Activated CD8-positive, alpha-beta memory T cell treated with anti-CD3 and anti-CD28 coated beads for 4 hours (primary cell): ENCODE results near the gene TRIM56.
"Not testable (repeated sequence)": the region's sequence is repeated elsewhere in the genome, so short reads cannot be mapped to it uniquely, and the experiment has no call there.

Source experiments
- DNase-seq, 2 donors: peaks; one replicate each; pipeline ENCODE4 v3.0.0-alpha.2; 2020; ENCODE audit warnings: low read depth in 2 of 2

The TRIM56 gene

DNA sequence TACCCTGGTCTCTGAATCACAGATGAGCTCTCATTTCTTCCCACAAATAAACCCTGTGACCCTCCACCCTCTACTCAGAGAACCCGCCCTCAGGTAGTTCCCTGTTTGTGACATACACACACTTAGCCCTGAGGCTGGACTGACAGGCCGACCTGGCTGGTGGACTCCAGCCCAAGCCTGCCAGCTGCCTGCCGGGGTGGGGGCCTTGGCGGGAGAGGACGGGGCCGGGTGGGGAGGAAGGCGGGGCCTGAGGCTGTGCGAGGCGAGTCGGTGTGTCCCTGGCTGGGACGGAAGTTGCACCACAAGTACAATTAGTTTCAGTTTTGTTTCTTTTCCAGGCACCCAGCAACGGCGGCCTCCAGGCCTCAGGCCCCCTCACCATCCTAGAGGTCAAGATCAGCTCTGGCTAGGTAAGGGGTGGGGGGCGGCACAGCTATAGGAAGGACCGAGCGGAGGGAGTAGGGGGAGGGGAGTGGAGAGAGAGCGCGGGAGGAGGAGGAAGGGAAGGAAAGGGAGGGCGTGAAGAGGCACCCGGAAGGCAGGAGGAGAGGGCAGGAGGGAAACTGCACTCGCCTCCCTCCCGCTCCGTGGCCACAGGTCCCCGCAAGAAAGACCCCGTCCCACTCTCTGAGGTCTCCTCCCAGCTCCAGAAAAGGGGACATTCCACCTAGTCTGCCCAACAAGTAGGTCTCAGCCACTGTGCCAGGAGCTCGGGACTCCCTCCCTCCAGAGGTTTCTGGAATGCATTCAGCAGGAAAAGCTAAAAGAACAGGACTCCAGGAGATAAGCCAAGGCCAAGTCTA is at the start of gene TRIM56:
Gene TRIM56 (plus strand): TSS at position 320 of the 803 bp plus-strand sequence. CDS start 1,832 bp downstream, outside the sequence.
- peak; percentile 47 to 52 for DNase-seq

GRCh38 chr7:101035941-101036340 is 49.3 kb upstream of the TRIM56 start:
- no peak for DNase-seq

DNA sequence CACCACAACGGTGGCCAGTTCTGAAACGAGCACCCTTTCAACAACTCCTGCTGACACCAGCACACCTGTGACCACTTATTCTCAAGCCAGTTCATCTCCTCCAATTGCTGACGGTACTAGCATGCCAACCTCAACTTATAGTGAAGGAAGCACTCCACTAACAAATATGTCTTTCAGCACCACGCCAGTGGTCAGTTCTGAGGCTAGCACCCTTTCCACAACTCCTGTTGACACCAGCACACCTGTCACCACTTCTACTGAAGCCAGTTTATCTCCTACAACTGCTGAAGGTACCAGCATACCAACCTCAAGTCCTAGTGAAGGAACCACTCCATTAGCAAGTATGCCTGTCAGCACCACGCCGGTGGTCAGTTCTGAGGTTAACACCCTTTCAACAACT is 44.0 kb upstream of the TRIM56 start:
- DNase-seq, result not testable (repeated sequence)

GRCh38 chr7:101058355-101058754 is 26.9 kb upstream of the TRIM56 start:
- peak in 1 of 2 donors; percentile 8 for DNase-seq

DNA sequence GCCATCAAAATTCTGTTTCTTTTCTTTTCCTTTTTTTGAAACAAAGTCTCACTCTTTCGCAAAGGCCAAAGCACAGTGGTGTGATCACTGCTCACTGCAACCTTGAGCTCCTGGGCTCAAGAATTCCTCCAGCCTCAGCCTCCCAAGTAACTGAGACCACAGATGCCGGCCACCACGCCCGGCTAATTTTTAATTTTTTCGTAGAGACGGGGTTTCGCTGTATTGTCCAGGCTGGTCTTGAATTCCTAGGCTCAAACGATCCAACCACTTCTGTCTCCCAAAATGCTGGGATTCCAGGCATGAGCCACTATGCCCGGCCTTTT is 25.7 kb upstream of the TRIM56 start:
- DNase-seq, result no peak

- DNase-seq, result no peak
Observed at GRCh38 chr7:101060992-101061391, 24.3 kb upstream of the TRIM56 start.

- not testable (repeated sequence) for DNase-seq
Observed at GRCh38 chr7:101064176-101064550, 21.1 kb upstream of the TRIM56 start.

DNA sequence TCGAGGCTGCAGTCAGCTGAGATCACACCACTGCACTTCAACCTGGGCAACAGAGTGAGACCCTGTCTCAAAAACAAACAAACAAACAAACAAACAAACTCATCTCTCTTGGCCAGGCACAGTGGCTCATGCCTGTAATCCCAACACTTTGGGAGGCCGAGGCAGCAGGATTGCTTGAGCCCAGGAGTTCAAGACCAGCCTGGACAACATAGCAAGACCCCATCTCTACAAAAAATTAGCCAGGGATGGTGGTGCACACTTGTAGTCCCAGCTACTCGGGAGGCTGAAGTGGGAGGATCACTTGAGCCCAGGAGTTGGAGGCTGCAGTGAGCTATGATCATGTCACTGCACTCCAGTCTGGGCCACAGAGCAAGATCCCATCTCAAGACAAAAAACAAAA is 20.1 kb upstream of the TRIM56 start:
- not testable (repeated sequence) for DNase-seq

DNA sequence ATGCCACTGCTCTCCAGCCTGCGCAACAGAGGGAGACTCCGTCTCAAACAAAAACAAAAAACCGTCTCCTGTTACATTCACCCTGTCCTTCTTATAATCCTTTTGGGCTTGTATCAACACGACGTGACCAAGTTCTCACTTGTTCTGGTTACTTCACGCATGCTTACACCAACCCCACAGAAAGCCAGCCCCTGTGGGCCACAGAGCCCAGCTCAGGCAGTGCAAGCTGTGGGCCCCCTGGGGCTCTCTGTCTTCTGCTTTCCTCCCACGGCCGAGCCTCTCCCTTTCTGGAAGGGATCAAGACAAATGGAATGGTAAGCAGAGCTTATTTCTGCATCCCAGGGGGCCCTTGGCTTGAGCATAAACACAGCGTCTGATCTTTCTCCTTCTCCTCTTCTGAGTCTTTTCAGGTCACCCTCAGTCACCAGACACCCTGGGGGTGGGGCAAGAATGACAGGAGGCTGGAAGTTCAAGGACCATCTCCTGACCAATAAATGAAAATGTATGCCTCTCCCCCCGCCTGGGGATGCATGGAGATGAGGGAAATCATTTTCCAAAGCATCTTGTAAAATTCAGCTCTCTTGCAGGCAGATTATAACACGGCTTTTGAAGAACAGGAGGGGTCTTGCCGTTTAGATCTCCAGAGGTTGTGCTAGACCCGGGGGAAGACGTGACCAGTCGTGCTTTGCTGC is 19.0 kb upstream of the TRIM56 start:
- no peak for DNase-seq

- DNase-seq, result no peak
Observed at GRCh38 chr7:101066833-101067177, 18.5 kb upstream of the TRIM56 start.

DNA sequence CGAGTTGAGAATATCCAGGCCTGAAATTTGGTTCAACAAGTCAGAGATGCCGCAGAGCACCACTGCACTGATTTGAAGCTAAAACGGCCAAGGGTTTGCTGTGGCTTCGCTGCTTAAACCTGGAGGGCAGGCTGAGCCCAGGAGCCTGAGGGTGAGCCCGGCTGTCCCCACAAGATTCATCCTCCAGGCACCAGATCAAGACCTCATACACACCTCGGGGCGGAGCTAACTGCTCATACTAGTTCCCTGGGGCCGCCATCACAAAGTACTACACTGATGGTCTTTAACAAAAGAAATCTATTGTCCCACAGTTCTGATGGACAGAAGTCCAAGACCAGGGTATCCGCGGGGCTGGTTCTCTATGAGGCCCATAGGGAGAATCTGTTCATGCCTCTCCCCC is 16.9 kb upstream of the TRIM56 start:
- DNase-seq, result no peak

- not testable (repeated sequence) for DNase-seq
Observed at GRCh38 chr7:101071362-101072104, 13.7 kb upstream of the TRIM56 start.

DNA sequence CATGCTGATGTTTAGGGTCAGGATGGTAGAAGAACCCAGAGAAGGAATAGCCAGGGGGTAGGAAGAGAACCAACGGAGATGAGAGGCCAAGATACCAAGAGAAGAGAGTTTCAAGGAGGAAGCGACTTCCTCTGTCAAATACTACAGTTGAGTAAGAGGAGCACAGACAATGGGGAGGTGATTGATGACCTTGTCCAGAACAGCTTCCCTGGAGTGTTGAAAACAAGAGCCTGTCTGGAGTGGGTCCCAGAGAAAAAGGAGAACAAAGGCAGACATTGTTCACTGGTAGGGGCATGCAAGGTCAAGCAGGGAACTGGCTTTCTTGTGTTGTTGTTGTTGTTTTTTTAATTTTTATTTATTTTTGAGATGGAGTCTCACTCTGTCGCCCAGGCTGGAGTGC is 9.6 kb upstream of the TRIM56 start:
- DNase-seq, result no peak

GRCh38 chr7:101076183-101076582 is 9.1 kb upstream of the TRIM56 start:
- not testable (repeated sequence) for DNase-seq

GRCh38 chr7:101077303-101078086 is 7.8 kb upstream of the TRIM56 start:
- peak; percentile 75 for DNase-seq

- DNase-seq, result no peak
Observed at GRCh38 chr7:101081432-101081831, 3.8 kb upstream of the TRIM56 start.

DNA sequence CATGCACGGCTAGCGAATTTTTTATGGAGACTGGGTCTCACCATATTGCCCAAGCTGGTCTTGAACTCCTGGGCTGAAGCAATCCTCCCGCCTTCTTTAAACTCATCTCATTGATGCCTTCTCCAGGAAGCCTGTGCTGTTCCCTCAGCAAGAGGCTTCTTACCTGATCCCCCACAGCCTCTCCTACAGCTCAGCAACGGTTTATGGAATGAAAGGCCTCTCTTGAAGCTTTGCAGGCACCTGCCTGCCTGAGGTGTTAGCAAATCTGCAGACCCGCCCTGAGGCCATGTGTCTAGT is 468 bp upstream of the TRIM56 start:
- no peak for DNase-seq

DNA sequence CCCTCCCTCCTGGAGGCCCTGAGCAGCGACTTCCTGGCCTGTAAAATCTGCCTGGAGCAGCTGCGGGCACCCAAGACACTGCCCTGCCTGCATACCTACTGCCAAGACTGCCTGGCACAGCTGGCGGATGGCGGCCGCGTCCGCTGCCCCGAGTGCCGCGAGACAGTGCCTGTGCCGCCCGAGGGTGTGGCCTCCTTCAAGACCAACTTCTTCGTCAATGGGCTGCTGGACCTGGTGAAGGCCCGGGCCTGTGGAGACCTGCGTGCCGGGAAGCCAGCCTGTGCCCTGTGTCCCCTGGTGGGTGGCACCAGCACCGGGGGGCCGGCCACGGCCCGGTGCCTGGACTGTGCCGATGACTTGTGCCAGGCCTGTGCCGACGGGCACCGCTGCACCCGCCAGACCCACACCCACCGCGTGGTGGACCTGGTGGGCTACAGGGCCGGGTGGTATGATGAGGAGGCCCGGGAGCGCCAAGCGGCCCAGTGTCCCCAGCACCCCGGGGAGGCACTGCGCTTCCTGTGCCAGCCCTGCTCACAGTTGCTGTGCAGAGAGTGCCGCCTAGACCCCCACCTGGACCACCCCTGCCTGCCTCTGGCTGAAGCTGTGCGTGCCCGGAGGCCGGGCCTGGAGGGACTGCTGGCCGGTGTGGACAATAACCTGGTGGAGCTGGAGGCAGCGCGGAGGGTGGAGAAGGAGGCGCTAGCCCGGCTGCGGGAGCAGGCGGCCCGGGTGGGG is 2.2 kb downstream of the TRIM56 start:
- no peak for DNase-seq

DNA sequence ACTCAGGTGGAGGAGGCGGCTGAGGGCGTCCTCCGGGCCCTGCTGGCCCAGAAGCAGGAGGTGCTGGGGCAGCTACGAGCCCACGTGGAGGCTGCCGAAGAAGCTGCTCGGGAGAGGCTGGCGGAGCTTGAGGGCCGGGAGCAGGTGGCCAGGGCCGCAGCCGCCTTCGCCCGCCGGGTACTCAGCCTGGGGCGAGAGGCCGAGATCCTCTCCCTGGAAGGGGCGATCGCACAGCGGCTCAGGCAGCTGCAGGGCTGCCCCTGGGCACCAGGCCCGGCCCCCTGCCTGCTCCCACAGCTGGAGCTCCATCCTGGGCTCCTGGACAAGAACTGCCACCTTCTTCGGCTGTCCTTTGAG is 2.8 kb downstream of the TRIM56 start:
- no peak for DNase-seq

GRCh38 chr7:101088858-101089529 is 3.7 kb downstream of the TRIM56 start:
- no peak for DNase-seq

GRCh38 chr7:101089876-101090275 is 4.6 kb downstream of the TRIM56 start:
- no peak for DNase-seq
